PFSK-1 (cell line): ENCODE measurements around the gene RCAN3. TPM values are rescaled to one million over a fixed set of nuclear protein-coding genes. Genes with fewer than 3 reads are reported as not detected.

Experiments used
- FOXP2 ChIP-seq: optimal IDR thresholded peaks from 2 replicates; pipeline ENCODE3; 2011; ENCODE audit warnings: borderline replicate concordance, control low read depth, inconsistent platforms; ENCODE audit not compliant: insufficient read depth; ENCODE audit errors: extremely low read length, extremely low read depth
- POLR2AphosphoS5 ChIP-seq: IDR thresholded peaks from 2 replicates; pipeline ENCODE4 v1.6.1; 2012; ENCODE audit warnings: low read depth, mild to moderate bottlenecking, control low read depth, low read length, moderate library complexity
- REST ChIP-seq, 2 experiments: IDR thresholded peaks; 2 replicates each; pipeline versions ENCODE4 v1.6.1 to v1.8.0; 2011 to 2012; ENCODE audit warnings: low read depth in 2 of 2, low read length in 2 of 2, control low read depth in 1 of 2, inconsistent platforms in 1 of 2, mild to moderate bottlenecking in 1 of 2, moderate library complexity in 1 of 2; ENCODE audit not compliant: insufficient read depth in 1 of 2
- SIN3A ChIP-seq: IDR thresholded peaks from 2 replicates; pipeline ENCODE4 v1.6.1; 2012; ENCODE audit warnings: mild to moderate bottlenecking, low read length, moderate library complexity, borderline replicate concordance; ENCODE audit not compliant: insufficient read depth
- TAF1 ChIP-seq: IDR thresholded peaks from 2 replicates; pipeline ENCODE4 v1.6.1; 2012; ENCODE audit warnings: low read length, control low read depth, borderline replicate concordance; ENCODE audit not compliant: insufficient read depth
- polyA plus RNA-seq: library from polyadenylated mRNA; unstranded; fragments of >200 nt; gene quantifications from one replicate; pipeline ENCODE4 v1.2.1, GENCODE V29; 2012; ENCODE audit warnings: low read depth, missing spikeins; ENCODE audit not compliant: insufficient read length

Gene RCAN3
- 1.5 TPM for polyA plus RNA-seq

GRCh38 chr1:24502709-24503058, at the start of gene RCAN3:
Gene RCAN3, plus strand, starts transcription at chr1:24502836. Its CDS starts 11,537 bp downstream, at chr1:24514373.
- TF ChIP-seq FOXP2 (no peak), REST (IDR thresholded peaks at IDR 0.05; ENCODE audit: insufficient read depth in 1 of 2, low read depth in 2 of 2, low read length in 2 of 2) (no peak), SIN3A (no peak), POLR2AphosphoS5 (no peak), TAF1 (no peak)

- TF ChIP-seq FOXP2 (no peak), REST (IDR thresholded peaks at IDR 0.05; ENCODE audit: insufficient read depth in 1 of 2, low read depth in 2 of 2, low read length in 2 of 2) (no peak), TAF1 (no peak), SIN3A (no peak), POLR2AphosphoS5 (no peak)
Observed at GRCh38 chr1:24452922-24453485, 49.6 kb upstream of the RCAN3 start.

- TF ChIP-seq POLR2AphosphoS5 (no peak), FOXP2 (no peak)
Observed at GRCh38 chr1:24454673-24455072, 48.0 kb upstream of the RCAN3 start.

- no peak for TF ChIP-seq FOXP2
- TF ChIP-seq TAF1: no peak
- no peak for TF ChIP-seq REST (IDR thresholded peaks at IDR 0.05; ENCODE audit: insufficient read depth in 1 of 2, low read depth in 2 of 2, low read length in 2 of 2)
- no peak for TF ChIP-seq SIN3A
- TF ChIP-seq POLR2AphosphoS5: no peak
Observed at GRCh38 chr1:24455272-24455671, 47.4 kb upstream of the RCAN3 start.

GRCh38 chr1:24457866-24458265, 44.8 kb upstream of the RCAN3 start:
- no peak for TF ChIP-seq FOXP2
- no peak for TF ChIP-seq SIN3A
- no peak for TF ChIP-seq REST (IDR thresholded peaks at IDR 0.05; ENCODE audit: insufficient read depth in 1 of 2, low read depth in 2 of 2, low read length in 2 of 2)
- TF ChIP-seq TAF1: no peak
- no peak for TF ChIP-seq POLR2AphosphoS5
